HG03175 (cell line): ENCODE results near the gene ENTPD8.

ENCODE experiments used
- ATAC-seq: cut with Tn5 transposase; IDR thresholded peaks from one replicate; pipeline ENCODE4 v1.9.1; 2021; ENCODE audit warnings: mild to moderate bottlenecking, moderate library complexity; ENCODE audit not compliant: unreplicated experiment

ENTPD8 gene, protein sequence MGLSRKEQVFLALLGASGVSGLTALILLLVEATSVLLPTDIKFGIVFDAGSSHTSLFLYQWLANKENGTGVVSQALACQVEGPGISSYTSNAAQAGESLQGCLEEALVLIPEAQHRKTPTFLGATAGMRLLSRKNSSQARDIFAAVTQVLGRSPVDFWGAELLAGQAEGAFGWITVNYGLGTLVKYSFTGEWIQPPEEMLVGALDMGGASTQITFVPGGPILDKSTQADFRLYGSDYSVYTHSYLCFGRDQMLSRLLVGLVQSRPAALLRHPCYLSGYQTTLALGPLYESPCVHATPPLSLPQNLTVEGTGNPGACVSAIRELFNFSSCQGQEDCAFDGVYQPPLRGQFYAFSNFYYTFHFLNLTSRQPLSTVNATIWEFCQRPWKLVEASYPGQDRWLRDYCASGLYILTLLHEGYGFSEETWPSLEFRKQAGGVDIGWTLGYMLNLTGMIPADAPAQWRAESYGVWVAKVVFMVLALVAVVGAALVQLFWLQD

DNA sequence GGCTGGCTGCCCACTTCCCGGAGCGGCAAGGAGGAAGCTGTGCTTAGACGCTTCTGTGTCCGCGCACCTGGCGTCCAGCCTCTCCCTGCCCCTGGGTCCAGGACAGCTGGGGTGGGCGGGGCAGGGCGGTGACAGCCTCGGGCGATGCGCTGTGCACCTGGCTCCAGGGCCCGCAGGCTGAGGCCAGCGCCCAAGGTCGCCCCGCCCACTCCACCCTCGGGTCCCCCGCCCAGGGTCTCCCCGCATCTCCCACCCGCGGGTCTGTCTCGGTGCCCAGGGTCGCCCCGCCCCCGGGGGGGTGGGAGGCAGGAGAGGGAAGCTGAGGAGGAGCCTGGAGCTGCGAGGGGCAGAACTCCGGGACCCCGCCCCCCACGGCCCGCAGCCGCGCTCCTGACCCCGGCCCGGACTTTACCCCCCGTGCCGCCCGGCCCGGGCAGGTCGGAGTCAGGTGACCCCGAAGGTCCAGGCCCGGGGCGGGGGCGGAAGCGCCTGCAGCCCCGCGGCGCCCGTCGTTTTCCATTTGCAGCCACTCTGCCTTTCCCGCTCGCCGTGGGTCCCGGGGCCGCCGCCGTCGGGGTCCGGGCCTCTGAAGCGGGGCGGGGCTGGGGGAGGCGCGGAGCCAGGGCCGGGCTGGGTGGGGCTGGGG lies at the start of gene ENTPD8:
Gene ENTPD8 (minus strand): TSS at position 69 of the 646 bp plus-strand sequence. CDS start 3,072 bp downstream, outside the sequence.
- no peak for ATAC-seq

DNA sequence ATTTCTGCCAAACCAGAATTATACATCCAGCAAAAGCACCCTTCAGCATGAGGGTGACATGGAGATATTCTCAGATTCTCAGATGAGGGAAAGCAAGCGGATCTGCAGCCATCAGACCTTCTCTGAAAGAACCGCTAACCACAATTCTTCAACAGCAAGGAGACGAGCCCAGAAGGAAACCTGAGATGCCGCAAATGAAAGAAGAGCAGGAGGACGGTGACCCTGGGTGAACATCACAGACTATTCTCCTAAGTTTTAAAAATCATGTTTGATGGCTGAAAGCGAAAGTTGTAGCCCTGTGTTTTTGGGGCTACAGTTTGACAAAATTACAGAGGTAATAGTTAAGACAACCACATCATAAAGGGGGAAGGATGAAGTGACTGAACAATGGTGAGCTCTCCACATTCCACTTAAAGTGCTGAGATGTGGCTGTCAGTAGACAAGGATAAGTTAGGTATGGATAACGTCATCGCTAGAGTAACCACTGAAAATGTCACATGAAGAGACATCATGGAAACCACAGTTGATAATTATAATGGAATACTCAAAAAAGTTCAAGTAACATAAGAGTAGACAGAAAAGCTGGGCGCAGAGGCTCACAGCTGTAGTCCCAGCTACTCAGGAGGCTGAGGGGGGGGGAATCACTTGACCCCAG lies 49.5 kb upstream of the ENTPD8 start:
- no peak for ATAC-seq

DNA sequence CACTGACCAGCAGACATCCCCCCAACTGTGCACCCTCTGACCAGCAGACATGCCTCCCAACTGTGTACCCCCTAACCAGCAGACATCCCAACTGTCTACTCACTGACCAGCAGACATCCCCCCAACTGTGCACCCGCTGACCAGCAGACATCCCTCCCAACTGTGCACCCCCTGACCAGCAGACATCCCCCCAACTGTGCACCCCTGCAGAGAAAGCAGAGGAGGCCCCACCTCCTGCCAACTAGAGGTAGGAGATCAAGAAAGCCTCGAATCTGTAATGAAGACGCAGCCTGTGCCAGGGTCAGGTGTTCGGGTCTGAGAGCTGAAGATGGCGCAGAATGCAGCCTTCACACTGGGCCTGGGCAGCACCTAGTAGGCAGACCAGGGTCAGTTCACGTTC lies 47.7 kb upstream of the ENTPD8 start:
- ATAC-seq: no peak

DNA sequence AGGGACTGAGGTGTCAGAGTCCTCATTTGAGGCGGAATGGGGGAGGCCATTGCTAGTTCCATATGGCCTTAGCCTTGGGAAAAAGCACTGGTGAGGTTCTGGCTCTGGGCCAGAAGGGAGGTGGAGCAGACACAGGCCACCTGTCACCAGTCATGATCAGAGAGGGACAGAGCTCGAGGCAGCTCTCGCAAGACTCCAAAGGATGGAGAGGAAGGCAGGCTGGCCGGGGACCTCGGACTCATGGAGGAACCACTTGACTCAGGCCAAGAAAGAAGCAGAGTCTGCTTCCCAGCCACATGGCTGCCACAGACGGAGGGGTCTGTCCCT lies 47.1 kb upstream of the ENTPD8 start:
- ATAC-seq: no peak

DNA sequence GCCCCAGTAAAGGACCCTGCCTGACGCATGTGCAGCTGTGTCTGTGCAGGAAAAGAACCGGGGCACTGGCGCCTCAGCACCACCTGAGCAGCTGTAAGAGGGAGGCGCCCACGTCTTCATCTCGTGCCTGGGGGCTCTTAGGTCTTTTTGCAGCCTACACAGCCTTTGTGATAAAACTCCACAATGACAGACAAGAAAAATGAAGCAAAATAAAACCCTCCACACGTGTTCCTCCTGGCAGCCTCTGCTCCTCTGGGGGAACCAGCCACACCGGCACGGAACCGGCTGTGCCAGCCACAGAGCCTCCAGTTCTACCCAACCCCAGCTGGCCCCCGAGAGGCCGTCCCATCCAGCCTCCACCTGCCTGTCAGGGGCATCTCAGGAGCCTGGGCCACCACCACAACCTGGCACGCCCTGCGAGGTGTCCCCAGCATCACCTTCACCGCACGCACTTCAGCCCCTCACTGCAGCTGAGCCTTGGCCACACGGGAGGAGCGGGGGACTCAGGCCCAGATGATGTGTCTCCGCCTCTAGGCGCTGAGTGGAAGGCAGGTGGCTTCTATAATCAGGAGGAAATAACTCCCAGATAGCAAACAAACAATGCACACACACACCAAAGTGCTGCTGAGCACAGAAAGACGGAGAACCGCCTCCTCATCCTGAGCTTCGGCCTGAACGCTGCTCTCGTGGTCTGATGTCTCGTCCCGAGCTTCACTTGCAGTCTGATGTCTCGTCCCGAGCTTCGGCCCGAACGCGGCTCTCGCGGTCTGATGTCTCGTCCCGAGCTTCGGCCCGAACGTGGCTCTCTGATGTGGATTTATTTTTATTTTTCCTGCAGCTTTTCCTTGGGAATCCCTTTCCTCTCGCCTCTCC lies 46.5 kb upstream of the ENTPD8 start:
- no peak for ATAC-seq

DNA sequence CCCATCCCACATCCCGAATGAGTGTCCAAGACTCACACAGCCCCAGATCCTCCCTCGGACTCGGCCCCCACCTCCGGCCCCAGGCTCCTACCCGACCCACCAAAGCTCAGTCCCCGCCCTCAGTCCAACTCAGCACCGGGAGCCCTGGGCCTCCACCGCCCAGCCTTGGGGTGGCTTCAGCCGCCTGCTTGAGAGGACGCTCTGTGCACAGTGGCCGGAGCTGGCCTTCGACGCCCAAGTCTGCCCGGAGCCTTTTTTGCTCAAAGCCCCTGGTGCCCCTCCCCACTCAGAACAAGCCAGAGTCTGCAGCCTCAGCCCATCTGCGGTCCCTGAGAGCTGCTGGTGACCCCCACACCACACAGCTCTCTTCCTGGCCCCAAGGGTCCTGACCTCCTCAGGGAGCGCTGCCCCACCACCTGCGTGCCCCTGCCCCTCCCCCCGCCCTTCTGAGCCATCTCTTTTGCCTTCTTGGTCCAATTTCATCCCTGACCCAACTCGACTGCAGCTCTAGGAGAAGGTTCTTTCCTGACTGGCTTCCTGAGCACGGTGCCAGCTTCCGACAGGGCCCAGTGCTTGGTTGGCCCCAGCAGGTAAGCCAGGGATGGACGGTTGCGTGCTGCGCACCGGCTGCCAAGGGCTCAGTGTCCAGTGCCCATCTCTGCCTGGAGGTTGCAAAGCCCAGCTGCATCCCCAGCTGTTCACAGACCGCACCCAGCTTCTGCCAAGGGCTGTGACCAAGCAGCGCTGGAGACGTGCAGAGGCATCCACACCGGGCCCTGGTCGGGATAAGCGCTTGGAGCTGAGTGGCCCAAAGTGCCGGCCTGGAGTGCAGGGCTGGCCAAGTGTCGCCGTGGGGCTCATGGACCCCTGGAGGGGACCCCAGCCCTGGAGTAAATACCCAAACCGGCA lies 45.6 kb upstream of the ENTPD8 start:
- no peak for ATAC-seq

DNA sequence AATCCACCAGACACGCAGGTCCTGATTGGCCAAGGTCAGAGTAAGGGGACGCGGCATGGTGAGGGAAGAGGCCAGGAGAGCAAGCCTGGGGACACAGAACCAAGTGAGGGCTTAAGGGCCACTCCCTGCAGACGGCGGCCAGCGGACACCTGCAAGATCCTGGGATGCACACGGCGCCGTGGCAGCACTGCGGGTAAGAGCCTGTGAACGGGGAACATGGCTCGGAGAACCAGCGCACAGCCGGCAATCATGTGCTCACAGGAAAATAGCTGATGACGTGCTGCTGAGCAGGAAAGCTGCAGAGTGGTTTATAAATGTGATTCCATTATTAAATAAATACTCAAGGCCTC lies 45.0 kb upstream of the ENTPD8 start:
- ATAC-seq: no peak

DNA sequence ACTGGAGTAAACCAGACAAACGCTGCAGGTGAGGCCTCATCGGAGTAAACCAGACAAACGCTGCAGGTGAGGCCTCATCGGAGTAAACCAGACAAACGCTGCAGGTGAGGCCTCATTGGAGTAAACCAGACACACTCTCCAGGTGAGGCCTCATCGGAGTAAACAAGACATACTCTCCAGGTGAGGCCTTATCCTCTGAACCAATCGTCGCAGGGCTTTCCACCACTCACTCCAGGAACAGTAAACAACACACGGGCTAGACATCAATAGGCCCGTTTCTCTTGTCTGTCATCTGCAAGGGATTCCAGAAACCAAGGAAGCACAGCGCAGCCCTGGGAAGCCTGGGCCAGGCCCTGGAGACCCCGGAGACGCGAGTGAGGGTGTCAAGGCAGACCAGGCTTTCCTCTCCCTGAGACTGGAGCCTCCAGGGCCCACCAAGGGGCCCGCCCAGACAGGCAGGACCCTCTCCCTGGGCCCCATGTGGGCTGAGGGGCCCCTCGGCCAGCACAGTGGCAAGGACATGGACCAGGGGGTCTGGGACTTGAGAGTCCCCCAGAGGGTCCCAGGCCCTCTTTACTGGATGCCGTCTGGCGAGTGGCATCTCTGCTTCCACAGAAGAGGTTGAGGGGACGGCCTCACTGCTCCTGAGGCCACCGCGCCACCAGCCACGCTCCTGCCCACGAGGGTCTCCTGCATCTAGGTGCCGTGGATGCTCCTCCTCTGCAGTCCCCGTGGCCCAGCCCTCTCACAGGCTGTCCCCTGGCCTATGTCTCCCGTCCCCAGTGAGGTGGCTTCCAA lies 44.4 kb upstream of the ENTPD8 start:
- no peak for ATAC-seq

DNA sequence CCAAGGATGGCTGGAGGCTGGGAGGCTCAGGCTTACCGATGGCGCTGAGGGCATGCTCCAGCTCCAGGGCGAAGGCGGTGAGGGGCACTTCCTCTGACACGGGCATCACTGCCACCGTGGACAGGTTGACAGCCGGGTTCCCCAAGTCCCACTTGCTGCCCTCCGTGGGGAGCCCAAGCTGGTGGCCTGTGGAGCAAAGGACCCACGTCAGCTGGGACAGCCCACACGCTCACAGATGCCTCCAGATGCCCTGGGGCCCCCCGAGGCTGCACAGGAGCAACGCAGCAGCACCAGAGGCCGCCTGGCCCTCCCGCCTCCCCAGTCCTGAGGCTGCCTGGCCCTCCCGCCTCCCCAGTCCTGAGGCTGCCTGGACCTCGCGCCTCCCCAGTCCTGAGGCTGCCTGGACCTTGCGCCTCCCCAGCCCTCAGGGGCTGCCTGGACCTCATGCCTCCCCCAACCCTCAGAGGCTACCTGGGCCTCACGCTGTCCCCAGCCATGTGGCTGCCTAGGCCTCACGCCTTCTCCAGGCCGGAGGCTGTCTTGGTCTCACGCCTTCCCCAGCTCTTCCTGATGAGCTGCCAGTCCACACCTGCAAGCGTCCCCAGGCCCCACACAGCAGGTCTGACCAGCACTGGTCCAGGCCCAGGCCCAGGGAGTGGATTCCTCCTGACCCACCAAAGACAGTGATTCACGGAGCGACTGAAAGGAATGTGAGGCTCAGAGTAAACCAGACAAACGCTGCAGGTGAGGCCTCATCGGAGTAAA lies 43.6 kb upstream of the ENTPD8 start:
- no peak for ATAC-seq

DNA sequence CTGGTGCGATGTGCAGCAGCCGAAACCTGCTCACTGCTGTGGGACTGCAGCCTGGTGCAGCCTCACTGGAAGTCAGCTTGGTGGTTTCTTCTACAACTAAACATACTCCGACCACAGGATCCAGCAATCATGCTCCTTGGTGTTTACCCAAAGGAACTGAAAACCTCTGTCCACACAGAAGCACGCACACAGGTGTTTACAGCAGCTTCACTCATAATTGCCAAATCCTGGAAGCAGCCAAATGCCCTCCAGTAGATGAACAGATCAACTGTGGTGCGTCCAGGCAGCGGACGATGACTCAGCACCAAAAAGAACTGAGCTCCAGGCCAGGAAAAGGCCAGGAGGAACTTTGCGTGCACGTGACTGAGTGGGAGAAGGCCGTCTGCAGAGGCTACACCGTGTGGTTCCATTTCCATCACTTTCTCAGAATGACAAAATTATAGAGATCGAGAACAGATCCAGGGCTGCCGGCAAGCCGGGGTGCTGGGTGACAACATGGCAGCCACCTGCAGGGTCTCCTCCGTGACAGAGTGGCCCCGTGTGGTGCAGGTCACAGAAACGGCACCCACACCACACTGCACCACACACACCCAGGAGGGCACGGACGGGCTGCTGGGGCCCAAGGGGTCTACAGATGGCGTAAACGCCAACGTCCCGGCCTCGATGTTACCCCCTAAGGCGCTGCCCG lies 41.1 kb upstream of the ENTPD8 start:
- ATAC-seq: no peak

DNA sequence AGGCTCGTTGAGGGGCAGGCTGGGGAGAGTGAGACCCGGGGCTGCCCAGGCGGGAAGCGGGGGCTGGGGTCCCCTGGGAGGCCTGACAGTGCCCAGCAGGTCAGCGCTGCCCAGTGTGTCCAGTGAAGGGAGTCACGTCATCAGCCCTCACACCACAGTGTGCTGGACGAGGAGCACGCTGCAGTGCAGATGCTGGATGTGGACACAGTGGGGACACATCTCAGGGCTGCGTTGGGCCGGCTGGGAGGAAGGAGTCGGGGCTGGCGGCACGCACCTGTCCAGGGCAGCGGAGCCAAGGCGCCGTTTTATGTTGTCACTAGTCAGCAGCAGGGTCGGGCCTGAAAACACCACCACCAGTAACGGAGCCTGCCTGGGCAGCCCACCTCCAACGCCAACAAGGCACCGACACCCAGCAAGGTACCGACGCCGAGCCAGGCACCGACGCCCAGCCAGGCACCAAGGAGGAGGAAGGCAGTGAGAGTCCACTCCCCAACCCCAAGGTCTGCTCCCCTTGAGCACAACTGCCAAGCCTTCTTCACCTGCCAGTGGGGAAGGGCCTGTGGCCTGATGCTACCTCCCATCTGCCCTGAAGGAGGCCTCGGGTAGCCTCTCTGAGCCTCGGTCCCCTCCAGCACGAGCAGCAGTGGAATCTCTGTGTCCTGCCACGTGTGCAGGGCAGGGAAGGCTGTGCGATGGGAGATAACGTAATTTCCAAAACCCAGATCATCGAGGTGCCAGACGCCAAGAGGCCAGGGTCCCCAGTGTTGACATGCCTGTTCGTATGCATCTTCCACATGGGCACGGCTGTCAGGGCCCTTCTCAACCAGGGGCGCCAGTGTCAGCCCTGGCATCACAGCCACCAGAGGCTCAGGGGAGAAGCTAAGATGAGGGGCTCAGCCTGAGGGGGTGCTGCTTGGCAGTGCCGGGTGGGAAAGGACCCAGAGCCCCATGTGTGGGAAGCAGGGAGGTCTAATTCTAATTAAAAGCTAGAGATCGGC lies 39.8 kb upstream of the ENTPD8 start:
- no peak for ATAC-seq

DNA sequence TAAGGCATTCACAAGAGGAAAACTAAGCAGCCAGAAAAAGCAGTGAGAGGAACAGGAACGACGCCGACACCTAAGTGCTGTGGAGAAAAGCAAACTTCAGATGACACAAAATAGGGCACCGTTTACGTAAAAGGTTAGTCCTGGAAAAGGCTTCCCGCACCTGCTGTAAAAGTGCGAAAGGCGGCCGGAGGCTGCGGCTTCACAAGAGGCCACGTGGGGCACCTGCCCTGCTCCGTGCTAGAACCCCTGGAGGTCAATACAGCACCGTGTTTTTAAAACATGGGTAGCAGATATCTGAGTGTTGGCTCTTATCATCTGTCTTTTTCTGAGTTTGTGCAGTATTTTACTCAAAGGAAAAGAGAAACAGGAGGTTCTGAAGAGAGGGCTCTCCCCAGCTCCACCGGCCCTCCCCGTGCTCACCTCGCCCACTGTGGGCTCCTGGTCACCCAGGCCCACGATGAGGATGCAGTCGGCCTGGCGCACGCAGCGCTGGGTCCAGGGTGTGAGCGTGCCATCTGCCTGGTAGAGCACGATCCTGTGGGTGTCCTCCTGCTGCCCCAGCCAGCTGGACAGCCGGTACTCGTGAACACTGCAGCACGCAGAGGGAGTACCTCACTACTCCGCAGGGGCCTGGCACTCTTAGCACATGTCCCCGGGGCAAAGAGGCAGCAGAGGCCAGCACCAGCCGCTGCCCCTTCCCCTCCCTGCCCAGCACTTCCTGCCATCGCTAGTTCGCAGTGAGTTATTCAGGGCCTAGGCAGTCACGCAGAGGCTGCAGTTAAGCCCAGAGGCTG lies 38.9 kb upstream of the ENTPD8 start:
- ATAC-seq: no peak

DNA sequence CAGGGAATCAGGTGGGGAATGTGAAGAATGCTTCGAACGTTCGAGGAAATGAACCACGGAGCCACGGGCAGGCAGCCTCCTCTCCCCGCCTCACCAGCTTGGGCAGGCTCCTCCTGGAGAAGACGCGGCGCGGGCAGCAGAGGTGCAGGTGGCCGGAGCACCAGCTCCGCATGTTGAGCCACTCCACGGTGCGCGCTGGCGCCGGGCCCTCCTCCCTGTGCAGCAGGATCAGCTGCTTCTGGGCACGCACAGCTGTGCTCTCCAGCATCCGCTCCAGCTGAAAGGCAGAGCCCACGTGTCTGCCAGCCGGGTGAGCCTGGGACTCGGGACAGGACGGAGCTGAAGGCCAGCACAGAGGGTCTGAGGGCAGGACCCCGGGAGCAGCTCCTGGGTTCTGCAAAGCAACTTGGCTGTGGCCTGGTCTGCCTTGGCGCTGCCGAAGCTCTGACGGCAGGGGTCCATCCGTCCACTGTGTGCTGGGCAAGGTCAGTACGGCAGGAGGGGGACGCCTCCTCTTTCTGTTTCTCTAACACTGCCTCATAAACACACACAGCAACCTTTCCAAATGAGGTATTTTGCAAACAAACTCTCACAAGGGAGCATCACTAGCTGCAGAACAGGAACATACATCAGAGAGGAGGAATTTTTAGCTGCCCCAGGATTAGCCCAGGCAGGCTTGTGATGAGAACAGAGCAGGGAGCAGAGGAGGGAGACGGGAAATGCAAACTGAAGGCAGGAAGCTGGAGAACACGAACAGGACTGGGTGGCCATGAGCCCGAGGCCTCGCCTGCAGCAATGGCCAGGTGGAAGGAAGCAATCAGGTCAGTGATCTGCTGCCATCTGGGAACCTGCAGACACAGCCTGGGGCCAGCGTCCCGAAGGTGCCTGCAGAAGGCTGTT lies 38.1 kb upstream of the ENTPD8 start:
- no peak for ATAC-seq

DNA sequence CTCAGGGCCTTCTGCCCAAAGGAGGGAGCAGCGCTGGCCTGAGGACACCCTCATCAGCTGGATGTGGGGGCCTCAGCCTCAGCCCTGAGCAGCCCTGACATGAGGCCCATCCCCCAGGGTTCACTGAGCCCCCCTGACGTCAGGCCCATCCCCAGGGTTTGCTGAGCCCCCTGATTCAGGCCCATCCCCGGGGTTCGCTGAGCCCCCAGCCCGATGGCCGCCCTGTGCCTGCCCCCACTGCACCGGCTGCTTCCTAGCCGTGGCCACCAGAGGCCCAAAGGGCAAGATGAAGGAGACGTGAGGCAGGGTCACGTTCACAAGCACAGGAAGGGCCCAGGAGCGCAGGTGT lies 37.4 kb upstream of the ENTPD8 start:
- no peak for ATAC-seq
